Osteoblast (primary cell): ENCODE results near the gene HLA-DOB. TPM values are rescaled to one million over a fixed set of nuclear protein-coding genes. Genes with fewer than 3 reads are reported as not detected.

Experiments
- DNase-seq: peaks from one replicate; pipeline ENCODE4 v3.0.0; 2011; ENCODE audit warnings: low spot score, mixed read lengths; ENCODE audit not compliant: insufficient read length; ENCODE audit errors: missing footprints
- H2AFZ ChIP-seq: 2 replicates; pipeline ENCODE4 v1.6.0; 2011; ENCODE audit warnings: mild to moderate bottlenecking, low read length
- H3K27ac ChIP-seq: 2 replicates; pipeline ENCODE4 v1.5.1; 2011; ENCODE audit warnings: mild to moderate bottlenecking, low read depth, low read length, moderate library complexity
- H3K27me3 ChIP-seq: 2 replicates; pipeline ENCODE4 v1.6.0; 2012; ENCODE audit warnings: mild to moderate bottlenecking, control low read depth, inconsistent platforms, low read length, moderate library complexity; ENCODE audit not compliant: insufficient read depth
- H3K36me3 ChIP-seq: 2 replicates; pipeline ENCODE4 v1.5.1; 2011; ENCODE audit warnings: mild to moderate bottlenecking, low read length, control low read depth, moderate library complexity; ENCODE audit not compliant: insufficient read depth
- H3K4me1 ChIP-seq: 2 replicates; pipeline ENCODE4 v1.5.1; 2011; ENCODE audit warnings: mild to moderate bottlenecking, low read length, control low read depth, moderate library complexity; ENCODE audit not compliant: insufficient read depth
- H3K4me2 ChIP-seq: 2 replicates; pipeline ENCODE4 v1.6.0; 2011; ENCODE audit warnings: mild to moderate bottlenecking, low read length; ENCODE audit not compliant: insufficient read depth
- H3K4me3 ChIP-seq: fragments of 200-600 bp; sonication (generic); 3 replicates; pipeline ENCODE4 v1.5.1; 2012; ENCODE audit warnings: mild to moderate bottlenecking, low read length, inconsistent platforms; ENCODE audit not compliant: insufficient read depth
- H3K79me2 ChIP-seq: 2 replicates; pipeline ENCODE4 v1.6.0; 2012; ENCODE audit warnings: mild to moderate bottlenecking, low read length, control low read depth, inconsistent platforms; ENCODE audit not compliant: insufficient read depth
- H3K9me3 ChIP-seq: 2 replicates; pipeline ENCODE4 v1.5.1; 2011; ENCODE audit warnings: low read depth, low read length, control low read depth
- H4K20me1 ChIP-seq: 2 replicates; pipeline ENCODE4 v1.6.0; 2012; ENCODE audit warnings: mild to moderate bottlenecking, low read length, control low read depth; ENCODE audit not compliant: insufficient read depth
- total RNA-seq: library from RNA; depleted of rRNA; stranded (reverse); fragments of >200 nt; gene quantifications from 2 replicates; pipeline ENCODE4 v1.2.3, GENCODE V29; 2012
- TF ChIP-seq, protein P1 (sequence below): IDR thresholded peaks from 2 replicates; pipeline ENCODE4 v1.5.1; 2011; ENCODE audit warnings: mild to moderate bottlenecking, low read depth, low read length, moderate library complexity; ENCODE audit errors: extremely low read depth

HLA-DOB gene
- total RNA-seq, 1 donor: 0.36 TPM

DNA sequence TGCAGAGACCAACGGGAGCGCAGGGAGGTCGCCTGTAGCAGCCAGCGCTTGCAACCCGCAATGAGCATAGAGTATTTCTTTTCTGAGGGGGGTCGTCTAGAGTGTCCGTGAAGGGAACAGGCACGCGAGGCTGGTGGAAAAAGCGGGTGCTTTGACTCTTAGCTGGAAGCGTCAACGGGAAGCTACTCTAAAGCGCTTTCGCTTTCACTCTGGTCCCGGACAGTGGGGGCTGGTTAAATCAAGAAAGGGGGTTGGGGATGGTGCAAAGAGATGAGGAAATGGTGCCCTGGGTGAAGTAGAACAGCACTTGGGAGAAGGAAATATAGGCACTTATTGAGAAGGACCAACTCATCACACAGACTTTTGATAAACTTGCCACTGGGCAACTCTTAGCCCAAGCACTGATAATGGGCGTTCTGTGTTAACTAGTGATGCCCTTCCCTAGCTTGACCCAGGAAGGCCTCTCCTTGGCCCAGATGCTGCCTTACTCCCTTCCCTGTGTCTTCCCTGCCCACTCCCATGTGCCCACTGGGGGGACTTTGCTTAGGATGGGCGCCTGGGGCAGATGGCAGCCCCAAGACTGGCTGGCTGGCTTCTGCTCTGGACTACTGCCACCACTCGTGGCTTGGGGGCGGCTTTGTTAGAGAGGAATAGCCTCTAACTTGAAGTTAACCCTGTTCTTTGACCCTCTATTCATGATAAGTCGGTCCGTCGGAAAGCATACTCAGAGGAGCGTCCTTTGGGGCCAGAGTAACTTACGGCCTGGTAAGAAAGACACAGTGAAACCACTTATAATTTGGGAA is 37.8 kb upstream of the HLA-DOB start:
- Histone ChIP-seq H3K4me3 (peak overlapping the region; percentile 92), H3K9me3 (no peaks in the 10 kb centered on the region), H2AFZ (peak overlapping the region; percentile 99), H3K27ac (peak overlapping the region; percentile 92), H3K27me3 (no peaks in the 10 kb centered on the region), H3K4me1 (peaks cover 14% of the 10 kb centered on the region), H3K79me2 (peaks cover 25% of the 10 kb centered on the region), H3K36me3 (peaks cover 31% of the 10 kb centered on the region), H3K4me2 (peak overlapping the region; percentile 79), H4K20me1 (no peaks in the 10 kb centered on the region)
- peak; percentile 87 for DNase-seq
- TF ChIP-seq, protein P1, sequence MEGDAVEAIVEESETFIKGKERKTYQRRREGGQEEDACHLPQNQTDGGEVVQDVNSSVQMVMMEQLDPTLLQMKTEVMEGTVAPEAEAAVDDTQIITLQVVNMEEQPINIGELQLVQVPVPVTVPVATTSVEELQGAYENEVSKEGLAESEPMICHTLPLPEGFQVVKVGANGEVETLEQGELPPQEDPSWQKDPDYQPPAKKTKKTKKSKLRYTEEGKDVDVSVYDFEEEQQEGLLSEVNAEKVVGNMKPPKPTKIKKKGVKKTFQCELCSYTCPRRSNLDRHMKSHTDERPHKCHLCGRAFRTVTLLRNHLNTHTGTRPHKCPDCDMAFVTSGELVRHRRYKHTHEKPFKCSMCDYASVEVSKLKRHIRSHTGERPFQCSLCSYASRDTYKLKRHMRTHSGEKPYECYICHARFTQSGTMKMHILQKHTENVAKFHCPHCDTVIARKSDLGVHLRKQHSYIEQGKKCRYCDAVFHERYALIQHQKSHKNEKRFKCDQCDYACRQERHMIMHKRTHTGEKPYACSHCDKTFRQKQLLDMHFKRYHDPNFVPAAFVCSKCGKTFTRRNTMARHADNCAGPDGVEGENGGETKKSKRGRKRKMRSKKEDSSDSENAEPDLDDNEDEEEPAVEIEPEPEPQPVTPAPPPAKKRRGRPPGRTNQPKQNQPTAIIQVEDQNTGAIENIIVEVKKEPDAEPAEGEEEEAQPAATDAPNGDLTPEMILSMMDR: no peak

DNA sequence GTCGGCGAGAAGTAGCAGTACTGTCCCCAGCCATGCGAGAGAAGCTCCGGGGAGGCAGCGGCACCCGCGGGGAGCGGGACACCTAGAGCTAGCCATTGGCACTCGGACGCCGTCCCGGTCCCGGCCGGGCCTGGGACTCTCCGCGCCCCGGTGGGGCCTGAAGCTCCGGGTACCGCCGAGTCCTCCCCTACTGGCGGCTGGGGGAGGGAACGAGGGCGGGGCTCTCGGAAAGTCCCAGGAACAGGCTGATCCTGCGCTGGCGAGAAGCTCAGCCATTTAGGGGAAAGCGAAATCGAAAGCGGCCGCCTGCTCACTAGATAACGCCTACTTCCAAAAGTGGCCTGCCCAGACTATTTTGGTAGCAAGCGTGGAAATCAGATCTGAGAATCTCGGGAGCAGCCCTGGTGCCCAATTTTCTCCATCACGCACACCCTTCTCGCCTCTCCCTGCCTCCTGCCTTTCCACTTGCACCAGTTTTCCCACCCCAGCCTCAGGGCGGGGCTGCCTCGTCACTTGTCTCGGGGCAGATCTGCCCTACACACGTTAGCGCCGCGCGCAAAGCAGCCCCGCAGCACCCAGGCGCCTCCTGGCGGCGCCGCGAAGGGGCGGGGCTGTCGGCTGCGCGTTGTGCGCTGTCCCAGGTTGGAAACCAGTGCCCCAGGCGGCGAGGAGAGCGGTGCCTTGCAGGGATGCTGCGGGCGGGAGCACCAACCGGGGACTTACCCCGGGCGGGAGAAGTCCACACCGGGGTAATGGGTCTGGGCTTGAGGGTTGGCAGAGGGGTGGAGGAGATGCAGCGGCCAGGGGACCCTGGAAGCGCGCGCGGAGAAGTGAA is 37.0 kb upstream of the HLA-DOB start, which contains the start of the genes PSMB9 and TAP1:
Gene PSMB9, plus strand, starts transcription at position 652 of the 835 bp plus-strand sequence. Its CDS starts 38 bp downstream, at position 690.
Gene TAP1, minus strand, starts transcription at position 164 of the 835 bp plus-strand sequence. Its CDS starts 68 bp downstream, at position 96.
- Histone ChIP-seq H2AFZ (peak within 1 kb of the TSS; percentile 100), H3K27ac (peak within 1 kb of the TSS; percentile 92), H3K79me2 (peaks cover 25% of the 10 kb centered on the region), H3K4me3 (peak within 1 kb of the TSS; percentile 92), H3K36me3 (peaks cover 28% of the 10 kb centered on the region), H3K4me2 (peak within 1 kb of the TSS; percentile 79), H3K9me3 (no peaks in the 10 kb centered on the region), H4K20me1 (no peaks in the 10 kb centered on the region), H3K4me1 (peaks cover 14% of the 10 kb centered on the region), H3K27me3 (no peaks in the 10 kb centered on the region)
- TF ChIP-seq, protein P1: peak; percentile 59
- peak; percentile 99 for DNase-seq

DNA sequence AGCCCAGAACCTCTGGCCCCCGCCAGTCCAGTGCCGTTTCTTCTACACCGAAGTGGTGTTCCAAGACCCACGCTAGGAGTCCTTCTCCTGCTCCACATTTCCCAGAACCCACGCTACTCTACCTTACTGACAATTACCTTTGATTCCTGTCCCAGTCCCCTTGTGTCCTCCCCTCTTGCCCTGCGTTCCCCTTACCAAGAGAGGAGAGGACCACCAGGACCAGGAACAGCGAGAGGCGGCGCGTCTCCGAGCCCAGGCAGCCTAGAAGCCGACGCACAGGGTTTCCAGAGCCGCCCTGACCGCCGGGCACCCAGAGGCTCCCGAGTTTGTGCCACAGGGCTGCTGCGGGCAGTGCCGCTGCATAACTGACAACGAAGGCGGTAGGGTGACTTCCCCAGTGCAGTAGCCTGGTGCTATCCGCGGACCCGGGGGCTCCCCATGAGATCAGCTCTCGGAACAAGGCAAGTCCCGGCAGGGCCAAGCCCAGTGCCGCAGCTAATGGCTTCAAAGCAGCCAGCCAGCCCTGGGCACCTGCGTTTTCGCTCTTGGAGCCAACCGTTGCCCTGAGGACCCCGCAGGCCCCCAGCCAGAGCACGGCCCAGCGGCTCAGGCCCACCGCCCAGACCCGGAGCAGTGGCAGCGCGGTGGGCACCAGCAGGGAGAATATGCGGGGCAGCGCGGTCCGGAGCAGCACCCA is 36.2 kb upstream of the HLA-DOB start:
- H3K27ac ChIP-seq: peak overlapping the region; percentile 92
- H3K4me2 ChIP-seq: peak overlapping the region; percentile 79
- peak overlapping the region; percentile 92 for H3K4me3 ChIP-seq
- H3K27me3 ChIP-seq: no peaks in the 10 kb centered on the region
- peak; percentile 88 for DNase-seq
- no peaks in the 10 kb centered on the region for H4K20me1 ChIP-seq
- H3K79me2 ChIP-seq: peaks cover 25% of the 10 kb centered on the region
- TF ChIP-seq, protein P1: no peak
- H3K4me1 ChIP-seq: peaks cover 14% of the 10 kb centered on the region
- H3K9me3 ChIP-seq: no peaks in the 10 kb centered on the region
- peak overlapping the region; percentile 100 for H2AFZ ChIP-seq
- H3K36me3 ChIP-seq: peaks cover 36% of the 10 kb centered on the region
